HG02678 (cell line): ENCODE results near the gene CMSS1.
"Not testable (repeated sequence)": the region's sequence is repeated elsewhere in the genome, so short reads cannot be mapped to it uniquely, and the experiment has no call there.

Source experiments
- ATAC-seq: cut with Tn5 transposase; IDR thresholded peaks from one replicate; pipeline ENCODE4 v1.9.1; 2021; ENCODE audit warnings: mild to moderate bottlenecking, moderate library complexity; ENCODE audit not compliant: unreplicated experiment

Gene CMSS1

GRCh38 chr3:99810403-99810802, 7.3 kb upstream of the CMSS1 start:
- ATAC-seq, result no peak

GRCh38 chr3:99817047-99817436, 620 bp upstream of the CMSS1 start:
- ATAC-seq, result no peak

- ATAC-seq, result no peak
Observed at GRCh38 chr3:99818818-99819217, 1.2 kb downstream of the CMSS1 start.

- no peak for ATAC-seq
Observed at GRCh38 chr3:99823723-99824711, 6.4 kb downstream of the CMSS1 start.

- ATAC-seq, result no peak
Observed at GRCh38 chr3:99825004-99825640, 7.5 kb downstream of the CMSS1 start.

GRCh38 chr3:99829844-99830243, 12.2 kb downstream of the CMSS1 start:
- no peak for ATAC-seq

GRCh38 chr3:99833617-99834205, 16.0 kb downstream of the CMSS1 start:
- no peak for ATAC-seq

- no peak for ATAC-seq
Observed at GRCh38 chr3:99834211-99834957, 16.7 kb downstream of the CMSS1 start.

- no peak for ATAC-seq
Observed at GRCh38 chr3:99836681-99837080, 19.0 kb downstream of the CMSS1 start.

- no peak for ATAC-seq
Observed at GRCh38 chr3:99837715-99838114, 20.1 kb downstream of the CMSS1 start.

- no peak for ATAC-seq
Observed at GRCh38 chr3:99838755-99839154, 21.1 kb downstream of the CMSS1 start.

GRCh38 chr3:99839613-99840012, 22.0 kb downstream of the CMSS1 start:
- no peak for ATAC-seq

- ATAC-seq, result not testable (repeated sequence)
Observed at GRCh38 chr3:99841949-99842348, 24.3 kb downstream of the CMSS1 start.

GRCh38 chr3:99842826-99843589, 25.3 kb downstream of the CMSS1 start:
- peak; percentile 67 for ATAC-seq

GRCh38 chr3:99843590-99844258, 26.1 kb downstream of the CMSS1 start:
- ATAC-seq, result peak; percentile 17

- ATAC-seq, result no peak
Observed at GRCh38 chr3:99845331-99845730, 27.7 kb downstream of the CMSS1 start.

GRCh38 chr3:99845999-99846398, 28.3 kb downstream of the CMSS1 start:
- no peak for ATAC-seq

GRCh38 chr3:99846477-99847160, 29.0 kb downstream of the CMSS1 start:
- ATAC-seq, result no peak

GRCh38 chr3:99848433-99848832, 30.8 kb downstream of the CMSS1 start:
- ATAC-seq, result no peak
